GM21423 (cell line): ENCODE measurements around the gene SUGCT.
A peak's percentile ranks its signal among the peaks of the same experiment; 100 is the strongest.
"Not testable (repeated sequence)": the region's sequence is repeated elsewhere in the genome, so short reads cannot be mapped to it uniquely, and the experiment has no call there.

Experiments
- ATAC-seq: cut with Tn5 transposase; IDR thresholded peaks from one replicate; pipeline ENCODE4 v1.9.1; 2021; ENCODE audit warnings: mild to moderate bottlenecking, moderate library complexity; ENCODE audit not compliant: unreplicated experiment

SUGCT gene

DNA sequence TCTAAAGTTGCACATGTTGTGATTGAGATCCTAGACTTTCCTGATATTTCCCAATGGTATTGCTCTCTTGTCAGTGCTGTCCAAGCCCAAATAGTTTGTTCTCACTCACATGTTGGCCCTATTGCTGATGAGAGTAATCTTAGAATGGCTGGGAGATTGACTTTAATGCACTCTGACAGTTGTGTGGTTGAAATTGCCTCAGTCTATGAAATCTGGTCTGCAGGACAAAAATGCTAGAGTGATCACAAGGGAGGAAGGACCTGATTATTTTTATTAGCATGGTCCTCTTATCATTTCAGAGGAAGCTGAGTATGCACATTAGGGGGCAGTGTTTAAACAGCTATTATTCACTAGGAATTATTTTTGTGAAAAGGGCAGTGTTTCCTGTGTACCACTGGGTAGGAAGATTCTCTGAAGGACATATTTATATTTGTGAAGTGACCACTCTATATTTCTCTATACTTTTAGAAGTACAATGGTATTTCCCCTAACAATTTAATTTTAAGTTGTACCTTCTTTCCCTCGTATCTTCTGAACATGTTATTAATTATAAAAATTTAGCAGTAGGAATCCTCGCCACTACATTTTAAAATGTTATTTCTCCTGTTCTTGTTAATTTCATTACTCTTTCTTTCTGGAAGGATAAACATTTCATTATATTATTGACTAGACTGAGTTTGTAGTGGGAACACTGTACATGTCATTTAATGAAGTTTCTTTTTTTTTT lies 64.4 kb downstream of the SUGCT start:
- no peak for ATAC-seq

DNA sequence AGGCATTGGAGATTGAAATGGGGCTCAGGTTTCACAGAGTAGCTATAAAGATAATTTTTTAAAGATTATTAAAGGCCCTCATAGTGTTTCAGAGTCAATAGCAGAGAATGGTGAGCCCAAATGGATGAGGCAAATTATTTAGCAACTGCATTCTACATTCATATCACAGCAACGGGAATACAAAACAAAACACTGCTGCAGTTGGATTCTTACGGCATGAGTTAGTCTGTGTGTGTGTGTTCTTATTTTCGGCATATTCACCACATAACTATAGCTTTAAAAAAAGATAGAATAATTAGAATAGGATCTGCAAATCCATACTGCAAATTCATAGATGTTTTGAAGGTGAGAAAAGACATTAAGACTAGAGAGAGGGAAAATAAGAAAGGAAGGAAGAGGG lies 66.0 kb downstream of the SUGCT start:
- ATAC-seq, result no peak

DNA sequence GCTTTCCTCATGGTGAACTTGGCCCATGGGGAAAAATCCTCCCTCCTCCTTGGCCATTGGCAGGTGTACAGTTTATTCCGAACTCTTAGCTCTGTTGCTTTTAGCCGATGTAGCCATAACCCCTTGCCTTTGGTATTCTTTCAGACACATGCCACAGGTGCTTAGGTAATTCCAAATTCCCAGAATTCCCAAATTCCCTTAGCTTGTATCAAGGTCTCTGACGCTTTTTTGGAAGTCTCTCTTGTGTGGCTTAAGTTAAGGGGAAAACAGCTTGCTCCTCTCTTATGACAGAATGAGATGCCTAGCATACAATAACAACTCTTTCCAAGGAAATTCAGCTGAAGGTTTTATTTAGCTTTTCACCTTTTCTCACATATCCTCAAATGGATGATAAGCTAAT lies 68.0 kb downstream of the SUGCT start:
- no peak for ATAC-seq

DNA sequence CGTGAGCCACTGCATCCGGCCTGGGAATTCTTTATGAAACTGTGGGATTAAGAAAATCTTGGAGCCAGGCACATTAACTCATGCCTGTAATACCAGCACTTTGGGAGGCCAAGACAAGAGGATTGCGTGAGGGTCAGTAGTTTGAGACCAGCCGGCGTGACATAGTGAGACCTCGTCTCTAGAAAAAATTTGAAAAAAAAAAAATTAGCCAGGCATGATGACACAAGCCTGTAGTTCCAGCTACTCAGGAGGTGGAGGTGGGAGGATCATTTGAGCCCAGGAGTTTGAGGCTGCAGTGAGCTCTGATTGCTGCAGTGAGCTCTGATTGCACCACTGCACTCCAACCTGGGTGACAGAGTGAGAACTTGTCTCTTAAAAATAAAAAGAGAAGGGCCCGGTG lies 69.8 kb downstream of the SUGCT start:
- no peak for ATAC-seq

DNA sequence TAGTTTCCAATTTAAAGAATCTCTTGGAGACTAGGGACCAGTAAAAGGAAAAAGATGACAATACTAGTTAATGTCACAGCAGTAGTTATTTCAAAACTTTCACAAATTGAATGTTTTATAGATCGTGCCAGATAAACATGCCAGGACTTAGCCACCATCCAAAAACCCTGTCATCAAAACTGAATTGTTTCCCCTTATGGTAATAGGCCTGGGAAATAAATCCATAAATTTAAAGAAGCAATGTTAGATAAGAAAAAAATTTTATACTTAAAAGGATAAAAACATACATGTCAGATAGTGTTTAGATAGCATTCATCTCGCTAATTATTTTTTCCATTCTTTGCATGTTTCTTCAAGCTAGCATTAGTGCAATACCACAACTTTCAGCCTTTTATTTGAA lies 71.2 kb downstream of the SUGCT start:
- no peak for ATAC-seq

DNA sequence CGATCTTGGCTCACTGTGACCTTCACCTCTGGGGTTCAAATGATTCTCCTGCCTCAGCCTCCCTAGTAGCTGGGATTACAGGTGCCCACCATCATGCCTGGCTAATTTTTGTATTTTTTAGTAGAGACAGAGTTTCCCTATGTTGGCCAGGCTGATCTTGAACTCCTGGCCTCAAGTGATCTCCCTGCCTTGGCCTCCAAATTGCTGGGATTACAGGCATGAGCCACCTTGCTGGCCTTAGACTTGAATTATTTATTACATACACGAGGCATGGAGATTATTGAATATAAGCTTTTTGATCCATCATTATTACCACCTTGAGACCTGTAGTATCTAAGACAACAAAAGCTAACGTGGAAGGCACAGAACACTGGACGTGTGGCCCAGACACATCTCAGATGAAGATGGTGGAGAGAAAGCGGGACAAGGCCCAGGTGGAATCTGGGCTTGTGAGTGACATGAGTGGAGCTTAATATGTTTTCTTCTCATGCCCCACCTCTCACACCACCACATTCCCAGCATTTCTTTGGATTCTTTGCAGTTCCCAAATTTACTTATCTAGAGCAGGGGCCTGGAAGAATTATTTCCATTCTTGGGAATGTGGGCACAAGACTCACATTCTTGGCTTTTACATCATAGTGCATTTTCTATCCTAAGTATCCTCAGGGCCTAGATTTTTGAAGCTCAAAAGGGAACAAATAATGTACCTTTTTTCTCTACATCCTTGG lies 76.6 kb downstream of the SUGCT start:
- no peak for ATAC-seq

DNA sequence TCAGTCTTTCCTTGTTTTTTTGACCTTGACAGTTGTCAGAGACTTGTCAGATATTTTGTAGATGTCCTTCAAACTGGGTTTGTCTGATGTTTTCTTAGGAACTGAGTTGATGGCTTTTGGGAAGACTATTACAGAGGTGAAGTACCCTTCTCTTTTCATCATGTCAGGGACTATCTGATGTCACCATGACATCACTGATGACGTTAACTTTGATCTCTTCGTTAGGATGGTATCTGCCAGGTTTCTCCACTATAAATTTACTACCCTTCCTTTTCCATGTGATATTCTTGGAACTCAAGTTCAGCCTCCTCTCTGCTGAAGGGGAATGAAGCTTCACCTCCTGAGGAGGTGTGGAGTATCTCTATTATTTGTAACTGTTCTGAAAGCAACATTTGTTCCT lies 78.5 kb downstream of the SUGCT start:
- ATAC-seq, result no peak

DNA sequence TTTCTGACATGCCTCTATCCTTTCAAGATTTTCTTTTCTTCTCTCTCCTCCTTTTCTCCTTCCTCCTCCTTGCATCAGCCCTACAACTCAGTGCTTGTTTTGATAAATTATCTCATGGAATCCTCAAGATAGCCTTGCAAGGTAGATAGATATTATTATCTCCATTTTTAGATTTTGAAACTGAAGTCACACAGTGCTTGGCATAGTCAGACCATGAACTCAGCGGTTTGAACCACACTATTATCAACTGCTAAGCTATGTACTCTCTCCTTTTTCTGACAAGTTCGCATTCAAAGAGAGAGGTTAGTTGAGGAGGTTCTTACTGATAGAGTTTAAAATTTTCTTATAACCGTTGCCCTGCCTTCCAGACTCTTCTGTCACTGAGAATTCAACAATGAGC lies 79.1 kb downstream of the SUGCT start:
- ATAC-seq, result no peak

DNA sequence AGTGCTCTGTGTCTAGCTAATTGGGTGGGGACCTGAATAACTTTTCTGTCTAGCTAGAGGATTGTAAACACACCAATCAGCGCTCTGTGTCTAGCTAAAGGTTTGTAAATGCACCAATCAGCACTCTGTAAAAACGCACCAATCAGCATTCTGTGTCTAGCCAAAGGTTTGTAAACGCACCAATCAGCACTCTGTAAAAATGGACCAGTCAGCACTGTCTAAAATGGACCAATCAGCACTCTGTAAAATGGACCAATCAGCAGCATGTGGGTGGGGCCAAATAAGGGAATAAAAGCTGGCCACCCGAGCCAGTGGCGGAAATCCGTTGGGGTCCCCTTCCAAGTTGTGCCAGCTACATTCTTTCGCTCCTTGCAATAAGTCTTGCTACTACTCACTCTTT lies 83.8 kb downstream of the SUGCT start:
- ATAC-seq, result not testable (repeated sequence)

DNA sequence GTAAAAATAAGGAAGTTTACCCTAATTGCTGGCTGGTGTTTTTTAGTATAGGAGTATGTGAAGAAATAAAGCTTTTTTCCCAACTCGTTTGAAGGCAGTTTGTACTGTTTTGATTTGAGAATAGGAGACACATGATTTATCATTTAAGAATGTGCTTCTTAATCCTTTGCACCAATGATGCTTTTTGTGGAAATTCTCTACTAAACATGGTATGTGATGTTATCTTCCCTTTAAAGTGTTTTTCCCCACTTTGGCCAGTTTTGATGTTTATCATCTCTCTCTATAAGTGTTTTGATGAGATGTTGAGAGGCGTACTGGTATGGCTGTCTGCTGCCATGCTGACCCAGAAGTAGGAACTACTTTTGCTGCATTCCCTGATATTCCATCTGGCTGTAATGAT lies 85.1 kb downstream of the SUGCT start:
- ATAC-seq, result no peak

DNA sequence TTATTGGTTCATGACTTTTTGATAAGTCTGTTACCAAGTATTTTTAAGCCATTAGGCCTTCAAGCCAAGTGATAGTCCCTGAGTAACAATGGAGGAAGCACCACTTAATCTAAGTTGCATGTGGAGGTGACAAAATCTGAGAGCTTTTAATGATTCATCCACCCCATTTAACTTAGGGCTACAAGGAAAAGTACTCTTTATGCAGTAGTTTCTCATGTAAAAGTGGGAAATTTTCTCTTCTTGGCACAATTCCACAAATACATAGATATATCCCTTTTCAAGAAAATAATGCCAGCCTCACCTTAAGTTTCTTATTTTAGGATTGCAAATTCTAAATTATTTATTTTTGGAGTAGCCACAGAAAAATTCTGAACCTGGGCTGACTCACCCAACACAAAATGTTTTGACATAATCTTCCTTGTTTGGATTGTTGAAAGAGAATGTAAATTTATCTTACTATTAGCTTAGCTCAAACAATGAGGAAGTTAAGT lies 85.7 kb downstream of the SUGCT start:
- no peak for ATAC-seq

DNA sequence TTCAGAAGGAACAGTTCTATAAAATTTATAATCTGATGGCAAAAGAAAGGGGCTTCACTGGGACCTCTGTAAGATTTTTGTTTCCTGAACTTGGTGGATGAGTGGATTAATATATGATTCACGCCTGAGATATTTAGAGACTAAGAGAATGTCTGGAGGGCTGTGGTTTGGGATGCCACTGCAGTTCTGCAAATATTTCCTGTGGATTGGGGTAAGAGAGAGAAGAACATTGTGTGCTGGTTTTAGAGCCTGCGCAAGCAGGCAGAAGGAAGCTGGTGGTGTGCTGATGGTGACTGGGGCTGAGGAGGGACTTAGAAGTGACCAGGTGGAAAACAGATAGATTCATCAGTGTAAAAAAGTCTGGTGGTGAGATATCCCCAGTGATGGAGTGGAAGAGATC lies 87.0 kb downstream of the SUGCT start:
- no peak for ATAC-seq

DNA sequence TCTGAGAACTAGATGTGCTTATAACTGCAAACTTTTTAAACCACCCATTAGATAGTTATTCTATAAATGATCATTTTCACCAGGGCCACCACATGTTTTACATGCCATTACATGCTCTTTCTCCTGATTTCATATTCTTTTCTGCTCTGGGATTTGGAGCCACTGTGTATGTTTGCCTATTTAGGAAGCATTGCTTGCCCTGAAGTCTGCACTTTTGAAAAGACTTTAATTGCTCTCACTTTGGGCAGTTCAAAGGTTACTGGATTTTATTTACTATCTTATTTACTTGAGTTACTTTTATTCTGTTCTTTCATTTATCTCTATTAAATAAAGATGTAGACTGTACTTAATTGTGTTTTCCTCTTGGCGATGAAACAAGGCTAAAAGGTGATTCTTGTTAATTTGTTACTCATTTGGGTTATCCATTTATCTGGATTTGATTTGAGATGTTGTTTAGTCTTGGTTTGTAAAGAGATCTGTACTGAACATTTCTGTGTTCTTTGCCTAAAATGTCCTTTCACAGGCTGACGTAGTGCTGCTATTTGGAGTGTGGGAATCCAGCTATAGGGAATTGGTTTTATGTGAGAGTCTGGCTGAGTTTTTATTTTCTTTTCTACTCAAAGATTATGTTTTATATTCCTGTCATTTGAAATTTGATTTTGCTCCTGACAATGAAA lies 88.8 kb downstream of the SUGCT start:
- ATAC-seq, result no peak

DNA sequence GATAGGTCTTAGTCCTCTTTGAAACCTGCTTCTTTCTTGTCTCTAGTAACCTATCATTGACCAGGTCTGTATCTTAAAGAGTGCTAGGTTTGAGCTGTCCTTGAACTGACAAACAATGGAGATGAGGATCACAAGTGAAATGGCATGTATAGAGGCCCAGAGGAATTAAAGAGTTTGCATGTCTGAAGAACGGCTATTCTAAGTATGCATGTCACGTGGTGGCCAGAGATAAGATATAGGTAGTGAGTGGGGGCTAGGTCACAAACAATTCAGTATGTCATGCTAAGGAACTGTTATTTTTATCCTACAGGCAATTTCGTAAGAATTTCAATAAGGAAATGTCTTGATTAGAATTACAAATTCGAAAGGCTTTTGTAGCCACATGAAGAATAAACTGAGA lies 95.3 kb downstream of the SUGCT start:
- ATAC-seq, result no peak

DNA sequence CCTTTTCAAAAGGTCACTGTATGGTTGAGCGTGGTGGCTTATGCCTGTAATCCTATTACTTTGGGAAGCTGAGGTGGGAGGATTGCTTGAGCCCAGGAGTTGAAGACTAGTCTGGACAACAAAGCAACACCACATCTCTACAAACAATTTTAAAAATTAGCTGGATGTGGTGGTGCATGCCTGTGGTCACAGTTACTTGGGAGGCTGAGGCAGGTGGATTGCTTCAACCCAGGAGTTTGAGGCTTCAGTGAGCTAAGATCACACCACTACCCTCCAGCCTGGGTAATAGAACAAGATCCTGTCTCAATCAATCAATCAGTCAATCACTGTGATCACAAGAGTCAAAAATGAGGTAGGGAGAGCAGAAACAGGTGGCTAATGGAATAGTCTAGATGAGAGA lies 97.0 kb downstream of the SUGCT start:
- peak; percentile 2 for ATAC-seq

DNA sequence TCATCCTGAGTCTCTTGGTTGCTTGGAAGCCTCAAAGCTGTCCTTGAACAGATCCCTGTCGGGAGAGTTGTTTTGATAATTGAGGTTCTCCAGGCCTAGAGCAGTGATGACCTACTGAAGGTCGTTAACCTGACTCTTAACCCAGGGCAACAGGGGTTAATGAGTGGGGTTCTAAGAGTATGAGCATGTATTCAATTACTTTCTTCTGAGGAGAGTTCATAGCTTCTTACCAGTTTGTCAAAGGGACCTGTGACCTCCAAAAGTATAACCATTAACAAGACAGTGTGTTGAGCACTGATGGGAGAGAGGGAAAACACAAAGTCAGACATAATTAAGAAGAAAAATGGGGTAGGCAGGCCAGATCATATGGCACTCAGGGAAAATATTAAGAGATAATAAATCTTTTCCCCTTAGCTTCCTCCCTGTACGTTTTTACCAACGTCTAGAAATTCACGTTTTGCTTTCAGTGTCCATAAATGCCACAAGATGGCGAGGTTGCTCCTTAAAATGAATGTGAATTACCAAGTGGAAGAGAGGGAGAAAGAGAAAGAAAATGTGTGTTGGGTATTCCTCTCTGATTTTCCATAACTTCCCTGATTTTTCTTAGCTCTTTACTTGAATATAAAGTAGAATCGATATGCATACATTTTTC lies 97.6 kb downstream of the SUGCT start:
- ATAC-seq, result peak; percentile 51

DNA sequence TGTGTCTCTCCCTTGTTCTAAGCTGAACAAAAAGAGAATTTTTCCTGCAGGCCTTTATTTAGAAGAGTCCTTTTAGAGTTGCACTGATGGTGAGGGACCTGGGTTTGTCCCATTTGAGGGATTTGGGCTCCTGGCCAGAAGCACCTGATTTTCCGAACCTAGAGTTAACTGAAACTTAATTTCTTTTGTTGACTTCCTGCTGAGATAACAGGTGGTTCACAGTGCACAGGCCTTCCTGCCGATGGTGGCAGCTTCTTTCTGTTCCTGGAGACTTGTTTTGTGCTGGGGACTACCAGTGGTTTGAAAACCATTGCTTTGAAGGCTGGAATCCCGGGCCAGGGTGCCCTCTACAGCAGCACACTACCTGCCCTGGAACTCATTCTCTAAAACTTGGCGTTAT lies 99.2 kb downstream of the SUGCT start:
- ATAC-seq, result peak; percentile 40

DNA sequence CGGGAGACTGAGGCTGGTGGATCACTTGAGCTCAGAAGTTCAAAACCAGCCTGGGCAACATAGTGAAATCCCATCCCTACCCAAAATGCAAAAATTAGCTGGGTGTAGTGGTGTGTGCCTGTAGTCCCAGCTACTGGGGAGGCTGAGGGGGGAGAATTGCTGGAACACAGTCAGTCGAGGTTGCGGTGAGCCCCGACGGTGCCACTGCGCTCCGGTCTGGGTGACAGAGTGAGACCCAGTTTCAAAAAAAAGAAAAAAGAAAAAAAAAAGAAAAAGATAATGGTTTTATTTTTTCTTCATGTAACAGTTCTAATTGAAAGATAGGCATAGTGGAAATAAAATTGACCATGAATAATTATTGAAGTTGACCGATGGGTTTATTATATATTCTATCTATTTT lies 99.9 kb downstream of the SUGCT start:
- ATAC-seq, result no peak

DNA sequence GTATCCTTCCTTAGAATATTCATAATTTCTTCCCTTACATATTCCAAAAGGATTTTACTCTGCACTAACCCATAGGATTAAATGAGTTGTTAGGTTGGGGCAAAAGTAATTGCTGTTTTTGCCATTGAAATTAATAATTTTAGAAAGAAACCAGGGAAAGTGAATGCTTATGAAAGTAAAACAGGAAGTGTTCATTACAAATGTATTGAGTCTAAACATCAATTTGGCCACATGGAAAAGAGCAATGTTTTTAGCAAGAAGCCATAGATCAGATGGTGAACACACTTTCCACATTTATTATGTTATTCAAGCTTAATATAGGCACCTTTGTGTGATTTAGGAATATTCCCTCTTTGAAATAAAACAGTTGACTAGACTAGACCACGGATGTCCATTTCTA lies 102.9 kb downstream of the SUGCT start:
- no peak for ATAC-seq

DNA sequence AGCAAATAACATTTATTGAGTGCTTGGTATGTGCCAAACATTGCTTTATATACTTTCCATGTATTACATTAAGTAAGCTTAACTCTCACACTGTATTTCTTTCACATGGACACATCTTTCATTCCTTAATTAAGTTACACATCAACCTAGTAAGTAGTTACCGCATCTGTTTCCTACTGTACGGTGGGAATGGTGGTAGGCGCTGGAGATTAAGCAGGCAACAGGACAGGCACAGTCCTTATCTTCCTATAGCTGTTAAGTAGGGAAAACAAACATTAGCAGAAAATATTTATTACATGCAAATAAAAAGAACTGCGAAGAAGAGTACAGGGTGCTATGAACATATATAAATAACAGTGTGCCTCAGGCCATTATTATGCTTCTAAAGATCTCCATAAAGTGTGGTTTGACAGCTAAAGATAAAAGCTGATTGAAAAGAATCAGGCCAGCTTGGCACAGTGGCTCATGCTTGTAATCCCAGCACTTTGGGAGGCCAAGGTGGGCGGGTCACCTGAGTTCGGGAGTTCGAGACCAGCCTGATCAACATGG lies 105.0 kb downstream of the SUGCT start:
- no peak for ATAC-seq

DNA sequence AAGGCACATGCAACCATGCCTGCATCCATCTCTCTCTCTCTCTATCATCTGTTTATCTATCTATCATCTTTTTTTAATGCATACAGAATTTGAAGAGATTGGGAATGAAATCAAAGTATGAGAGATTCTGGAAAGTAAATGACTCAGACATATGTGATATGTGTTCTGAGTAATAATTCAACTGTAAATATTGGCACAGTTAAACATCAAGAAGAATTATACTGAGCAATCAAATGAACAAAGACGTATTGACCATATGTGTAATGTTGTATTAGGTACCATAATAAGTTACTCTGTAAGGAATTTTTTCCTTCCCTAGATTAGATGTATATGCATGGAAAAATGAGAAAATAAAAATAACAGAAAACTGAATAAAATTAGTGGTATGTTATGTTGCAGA lies 108.3 kb downstream of the SUGCT start:
- no peak for ATAC-seq
